ENCODE data around the gene SCGB1A1.
"Not testable (repeated sequence)": the region's sequence is repeated elsewhere in the genome, so short reads cannot be mapped to it uniquely, and the experiment has no call there.

SCGB1A1 gene

DNA sequence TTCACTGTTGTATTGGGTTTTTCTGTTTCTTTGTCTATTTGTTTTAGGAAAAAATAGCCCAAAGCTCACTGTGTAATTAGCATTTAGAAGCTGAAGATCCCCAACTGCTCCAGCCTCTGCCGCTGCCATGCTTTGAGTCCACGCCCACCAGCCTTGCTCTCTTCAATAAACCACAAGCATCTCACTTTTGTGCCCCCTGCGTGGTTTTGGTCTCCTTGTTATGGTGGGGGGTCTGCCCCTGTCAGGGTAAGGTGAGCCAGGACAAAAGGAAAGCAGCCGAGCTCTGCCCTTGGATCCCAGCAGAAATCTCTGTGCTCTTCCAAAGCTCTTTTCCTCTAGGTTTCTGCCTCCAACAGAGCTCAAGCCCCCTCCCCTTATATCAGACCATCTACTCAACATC lies 4.2 kb downstream of the SCGB1A1 start:
- FAIRE-seq: no peak

- no peak for FAIRE-seq
Observed at GRCh38 chr11:62427630-62428233, 8.9 kb downstream of the SCGB1A1 start.

DNA sequence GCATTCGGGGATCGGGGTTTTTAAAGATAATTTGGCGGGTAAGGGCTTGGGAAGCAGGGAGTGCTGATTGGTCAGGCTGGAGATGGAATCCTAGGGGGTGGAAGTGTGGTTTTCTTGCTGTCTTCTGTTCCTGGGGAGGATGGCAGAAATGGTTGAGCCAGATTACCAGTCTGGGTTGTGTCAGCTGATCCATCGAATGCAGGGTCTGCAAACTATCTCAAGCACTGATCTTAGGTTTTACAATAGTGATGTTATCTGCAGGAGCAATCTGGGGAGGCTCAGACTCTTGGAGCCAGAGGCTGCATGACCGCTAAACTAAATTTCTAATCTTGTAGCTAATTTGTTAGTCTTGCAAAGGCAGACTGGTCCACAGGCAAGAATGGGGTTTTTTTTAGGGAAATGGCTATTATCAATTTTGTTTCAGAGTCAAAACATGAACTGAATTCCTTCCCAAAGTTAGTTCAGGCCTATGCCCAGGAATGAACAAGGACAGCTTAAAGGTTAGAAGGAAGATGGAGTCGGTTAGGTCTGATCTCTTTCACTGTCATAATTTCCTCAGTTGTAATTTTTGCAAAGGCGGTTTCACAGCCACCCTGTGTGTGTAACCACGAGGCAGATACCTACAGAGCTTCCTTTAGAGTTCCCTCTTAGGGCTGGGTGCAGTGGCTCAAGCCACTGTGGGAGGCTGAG lies 10.2 kb downstream of the SCGB1A1 start:
- no peak for FAIRE-seq

DNA sequence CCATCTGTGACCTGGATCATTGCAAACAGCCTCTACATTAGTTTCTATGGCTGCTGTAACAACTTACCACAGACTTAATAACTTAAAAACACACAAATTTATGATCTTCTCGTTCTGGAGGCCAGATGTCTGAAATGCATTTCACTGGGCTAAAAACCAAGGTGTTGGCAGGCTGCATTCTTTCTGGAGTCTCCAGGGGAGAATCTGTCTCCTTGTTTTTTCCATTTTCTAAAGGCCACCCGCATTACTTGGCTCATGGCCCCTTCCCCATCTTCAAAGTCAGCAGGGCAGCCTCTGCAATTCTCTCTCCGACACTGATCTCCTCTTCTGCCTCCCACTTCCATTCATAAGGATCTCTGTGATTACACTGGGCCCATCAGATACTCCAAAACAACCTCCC lies 11.6 kb downstream of the SCGB1A1 start:
- no peak for FAIRE-seq

GRCh38 chr11:62431171-62431901 lies 12.5 kb downstream of the SCGB1A1 start:
- no peak for FAIRE-seq

- FAIRE-seq: no peak
Observed at GRCh38 chr11:62432695-62433094, 13.9 kb downstream of the SCGB1A1 start.

- FAIRE-seq: no peak
Observed at GRCh38 chr11:62433141-62433903, 14.5 kb downstream of the SCGB1A1 start.

DNA sequence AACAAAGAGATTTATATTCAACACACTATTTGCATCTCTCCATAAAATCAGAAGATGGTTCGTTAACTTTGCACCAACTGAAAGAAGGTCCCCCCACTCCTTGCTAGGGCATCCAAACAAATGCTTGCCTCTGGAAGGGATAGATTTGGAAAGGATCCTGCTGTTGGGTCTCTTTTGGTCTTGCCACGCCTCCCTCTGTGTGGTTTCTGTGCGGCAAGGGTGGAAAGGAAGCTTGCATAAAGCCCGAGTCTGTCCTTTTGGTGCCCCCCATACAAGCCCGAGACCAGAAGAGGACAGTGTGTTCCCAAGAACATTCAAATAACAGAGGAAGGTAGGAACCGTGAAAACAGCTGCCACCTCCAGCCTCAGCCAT lies 15.1 kb downstream of the SCGB1A1 start:
- no peak for FAIRE-seq

- FAIRE-seq: no peak
Observed at GRCh38 chr11:62435846-62436660, 17.2 kb downstream of the SCGB1A1 start.

- no peak for FAIRE-seq
Observed at GRCh38 chr11:62437616-62438015, 18.8 kb downstream of the SCGB1A1 start.

DNA sequence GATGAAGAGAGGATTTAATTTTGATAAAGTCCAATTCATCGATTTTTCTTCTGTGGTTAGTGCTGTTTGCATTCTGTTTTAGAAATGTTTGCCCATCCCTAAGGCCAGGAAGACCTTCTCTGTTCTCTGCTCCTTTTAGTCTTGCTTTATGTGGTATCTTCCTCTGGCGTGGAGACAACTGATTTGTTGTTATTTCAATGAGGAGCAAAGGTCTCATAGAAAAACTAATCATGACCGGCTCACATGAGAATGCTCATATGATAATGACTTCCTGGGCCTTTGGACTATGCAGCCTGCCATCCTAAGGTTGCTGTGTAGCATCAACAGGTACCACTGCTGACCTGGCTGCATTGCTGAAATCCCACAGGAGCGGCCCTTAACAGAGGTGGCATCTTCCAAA lies 19.8 kb downstream of the SCGB1A1 start:
- FAIRE-seq: no peak

DNA sequence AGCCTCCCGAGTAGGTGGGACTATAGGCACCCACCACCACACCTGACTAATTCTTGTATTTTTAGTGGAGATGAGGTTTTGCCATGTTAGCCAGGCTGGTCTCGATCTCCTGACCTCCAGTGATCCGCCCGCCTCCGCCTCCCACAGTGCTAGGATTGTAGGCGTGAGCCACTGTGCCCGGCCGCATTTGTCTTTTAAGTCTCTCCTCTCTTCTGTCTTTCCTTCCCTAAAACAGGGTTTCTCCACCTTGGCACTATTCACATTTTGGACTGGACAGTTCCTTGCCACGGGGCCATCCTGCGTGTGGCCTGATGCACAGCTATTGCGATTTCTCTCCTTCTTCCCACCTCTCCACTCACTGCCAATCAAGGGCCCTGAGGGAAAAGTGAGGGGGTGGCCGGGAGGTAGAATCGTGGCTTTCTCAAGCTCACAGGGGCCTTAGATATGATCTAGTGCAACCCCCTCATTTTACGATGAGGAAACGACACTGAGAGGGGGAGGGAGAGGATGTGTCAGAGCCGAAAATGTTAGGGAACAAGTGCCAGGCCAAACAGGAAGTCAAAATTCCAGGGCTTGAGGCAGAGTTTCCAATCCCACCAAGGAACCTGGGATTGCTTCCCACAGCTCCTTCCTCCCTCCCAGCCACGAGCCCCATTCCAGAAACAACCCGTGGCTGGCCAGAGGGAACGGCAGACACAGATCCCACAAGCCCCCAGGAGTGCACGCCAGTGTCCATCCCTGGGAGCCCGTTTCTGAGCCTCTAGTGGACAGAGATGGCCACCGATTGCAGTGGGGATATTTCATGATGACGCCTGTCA lies 21.2 kb downstream of the SCGB1A1 start:
- FAIRE-seq: no peak

DNA sequence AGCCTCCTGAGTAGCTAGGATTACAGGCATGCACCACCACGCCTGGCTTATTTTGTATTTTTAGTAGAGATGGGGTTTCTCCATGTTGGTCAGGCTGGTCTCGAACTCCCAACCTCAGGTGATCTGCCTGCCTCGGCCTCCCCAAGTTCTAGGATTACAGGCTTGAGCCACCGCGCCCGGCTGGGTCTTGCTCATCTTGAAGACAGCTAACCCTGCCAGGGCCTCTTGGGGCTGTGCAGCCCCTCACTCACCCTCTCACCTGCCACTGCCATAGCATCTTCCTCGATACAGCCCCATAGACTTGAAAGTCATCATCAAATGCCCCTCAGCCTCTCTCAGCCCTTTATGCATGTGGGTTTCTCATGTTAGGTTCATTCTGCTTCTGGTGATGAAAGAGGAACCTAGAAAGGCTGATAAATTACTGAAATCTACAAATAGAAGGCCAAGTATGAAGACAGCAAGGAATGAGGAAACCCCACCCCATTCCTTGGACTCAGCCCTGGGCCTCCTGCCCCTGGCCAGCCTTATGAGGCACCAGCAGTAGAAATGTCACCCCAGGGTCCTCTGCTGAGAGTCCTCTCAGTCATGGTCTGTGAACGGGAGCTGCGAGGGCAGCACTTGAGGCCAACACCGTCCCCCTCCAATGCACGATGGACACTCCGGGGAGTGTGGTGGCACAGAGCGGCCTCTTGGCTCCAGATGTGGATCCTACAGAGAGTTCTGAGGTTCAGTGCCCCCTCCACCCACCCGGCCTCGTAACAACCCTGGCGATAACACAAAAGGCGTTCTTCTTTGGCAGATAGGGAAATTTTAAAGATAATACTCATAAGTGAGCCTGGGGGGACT lies 24.8 kb downstream of the SCGB1A1 start:
- no peak for FAIRE-seq

DNA sequence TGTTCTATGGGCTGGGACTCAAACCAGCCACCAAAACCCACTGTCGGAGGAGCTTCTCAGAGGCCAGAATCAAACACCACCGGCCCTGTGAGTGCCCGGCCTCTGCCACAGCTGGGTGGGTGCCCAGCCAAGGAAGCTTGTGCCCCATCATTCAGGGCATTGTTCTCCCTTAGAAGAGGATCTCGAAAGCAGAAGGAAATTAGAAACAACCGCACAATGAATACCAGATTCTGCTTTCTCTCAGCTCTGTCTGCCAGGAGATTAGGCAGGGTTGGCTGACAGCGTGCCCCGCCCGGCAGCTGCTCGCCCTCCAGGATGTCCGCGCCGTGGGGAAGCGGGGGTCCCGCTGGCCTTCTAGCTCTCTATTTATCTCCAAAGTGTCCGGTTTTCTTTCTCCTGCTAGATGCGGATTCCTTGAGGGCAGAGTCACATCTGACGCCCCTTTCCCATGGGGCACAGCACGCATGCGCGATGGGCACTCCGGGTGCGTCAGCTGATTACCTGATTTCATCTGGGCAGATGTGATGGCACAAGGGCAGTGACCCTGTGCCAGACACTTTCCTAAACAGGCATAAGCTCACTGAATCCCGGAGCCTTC lies 25.5 kb downstream of the SCGB1A1 start:
- FAIRE-seq: no peak

DNA sequence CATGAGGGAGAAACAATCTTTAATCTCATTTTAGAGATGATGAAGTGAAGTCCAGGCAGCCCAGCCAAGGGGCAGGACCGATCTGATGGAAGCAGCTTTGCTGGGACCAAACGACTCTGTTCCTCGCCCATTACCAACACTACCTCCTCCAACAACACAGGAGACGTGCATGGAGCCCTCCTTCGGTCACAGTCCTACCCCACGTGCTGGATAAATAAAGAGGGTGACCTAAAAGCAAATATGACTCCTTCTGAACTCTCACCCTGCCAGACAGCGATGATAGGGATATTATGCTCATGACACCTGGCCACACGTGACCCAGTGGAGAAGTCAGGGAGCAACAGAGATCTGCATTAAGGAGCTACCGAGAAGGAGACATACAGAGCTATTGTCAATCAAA lies 26.0 kb downstream of the SCGB1A1 start:
- no peak for FAIRE-seq

DNA sequence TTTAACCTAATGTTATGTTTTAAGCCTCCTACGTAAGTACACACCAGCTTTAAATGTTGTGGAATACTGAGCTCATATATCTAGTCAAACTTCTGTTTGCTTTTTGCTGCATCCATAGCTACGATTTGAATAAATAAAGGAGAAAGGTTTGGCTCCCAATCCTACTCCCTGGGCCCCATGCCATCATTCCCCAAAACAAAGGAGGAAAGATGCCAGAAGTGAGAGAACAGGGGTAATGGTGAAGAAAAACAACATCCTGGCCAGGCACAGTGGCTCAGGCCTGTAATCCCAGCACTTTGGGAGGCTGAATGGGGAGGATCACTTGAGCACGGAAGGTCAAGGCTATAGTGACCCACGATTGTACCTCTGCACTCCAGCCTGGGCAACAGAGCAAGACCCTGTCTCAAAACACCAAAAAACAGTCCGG lies 26.5 kb downstream of the SCGB1A1 start:
- FAIRE-seq: no peak

GRCh38 chr11:62446091-62446490 lies 27.3 kb downstream of the SCGB1A1 start:
- FAIRE-seq: no peak

DNA sequence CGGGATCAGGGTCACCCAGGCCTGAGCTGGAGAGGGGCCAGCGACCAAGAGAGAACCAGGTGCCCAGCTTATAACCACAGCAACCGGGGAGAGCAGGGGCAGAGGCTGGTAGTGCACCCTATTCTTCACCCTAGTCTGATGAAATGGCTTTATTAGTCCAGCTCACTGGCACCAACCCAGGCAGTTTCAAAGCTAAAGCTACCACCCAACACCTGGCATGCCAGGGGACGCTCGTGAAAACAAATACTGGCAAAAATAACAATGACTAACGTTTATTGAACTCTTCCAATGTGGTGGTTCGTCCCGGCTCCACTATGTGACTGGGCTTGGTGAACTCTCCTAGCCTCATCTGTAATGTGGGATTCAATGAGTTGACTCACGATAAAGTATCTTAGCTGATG lies 30.6 kb downstream of the SCGB1A1 start:
- no peak for FAIRE-seq

GRCh38 chr11:62449912-62450311 lies 31.1 kb downstream of the SCGB1A1 start:
- FAIRE-seq: not testable (repeated sequence)

GRCh38 chr11:62450543-62451240 lies 31.9 kb downstream of the SCGB1A1 start:
- FAIRE-seq: no peak
